HCT116 (cell line): ENCODE data around the gene BET1L. TPM values are rescaled to one million over a fixed set of nuclear protein-coding genes. Genes with fewer than 3 reads are reported as not detected.

Experiments used
- ATAC-seq: fragments of 200-7000 bp; cut with Tn5 transposase; 2 replicates; pipeline ENCODE4 v1.9.1; 2020; ENCODE audit warnings: mild to moderate bottlenecking, moderate library complexity
- BruUV-seq: library from RNA; stranded (reverse); fragments of 400-500 nt; replicated peaks from 2 replicates; lab custom pipeline; 2021; lab: Mats Ljungman, UMichigan
- CTCF ChIA-PET: fragments of 300-600 bp; sonication (Branson Sonifier 250); formaldehyde crosslinking; loops from one replicate; lab custom pipeline; 2021; ENCODE audit warnings: antibody characterized with exemption; lab: Charles Lee
- POLR2A ChIA-PET: fragments of 300-600, 350-600 bp; sonication (Branson Sonifier 250); formaldehyde crosslinking; loops from one replicate; lab custom pipeline; 2021; ENCODE audit warnings: antibody characterized with exemption; lab: Charles Lee
- RAD21 ChIA-PET, 2 experiments: fragments of 300-600 bp; sonication (Branson Sonifier 250); formaldehyde crosslinking; loops; one replicate each; lab custom pipeline; 2023; ENCODE audit warnings: low total read pairs in 2 of 2; ENCODE audit not compliant: uncharacterized antibody in 2 of 2, unreplicated experiment in 2 of 2, low non-redundant PET in 1 of 2; lab: Charles Lee
- DNase-seq: peaks from one replicate; pipeline ENCODE4 v3.0.0-alpha.2; 2010; ENCODE audit warnings: low read depth, low spot score
- H2AFZ ChIP-seq: fragments of 200-600 bp; shearing (Covaris generic), sonication (generic); 2 replicates; pipeline ENCODE4 v1.6.1; 2017; ENCODE audit warnings: low read depth, mixed run types, mixed read lengths, antibody characterized with exemption, low read length; ENCODE audit not compliant: poor library complexity, severe bottlenecking
- H3K27ac ChIP-seq: 2 replicates; pipeline ENCODE4 v1.5.1; 2012; ENCODE audit warnings: low read depth, low read length
- H3K27me3 ChIP-seq: fragments of 200-600 bp; sonication (generic); 2 replicates; pipeline ENCODE4 v1.6.1; 2016; ENCODE audit warnings: mixed run types, low read length, mixed read lengths; ENCODE audit not compliant: insufficient read depth
- H3K36me3 ChIP-seq, 2 experiments: fragments of 200-500 bp in 1 of 2; fragments of 200-600 bp in 1 of 2; sonication (Bioruptor generic) in 1 of 2; sonication (generic) in 1 of 2; 2 replicates each; pipeline versions ENCODE4 v1.5.1 to v1.6.1; 2014 to 2016; ENCODE audit warnings: low read length in 2 of 2, inconsistent platforms in 1 of 2, mixed read lengths in 1 of 2, mixed run types in 1 of 2; ENCODE audit not compliant: insufficient read depth in 2 of 2, control insufficient read depth in 1 of 2
- H3K4me1 ChIP-seq, 2 experiments: fragments of 200-600 bp in 1 of 2; sonication (generic) in 1 of 2; 2 replicates each; pipeline versions ENCODE4 v1.5.1 to v1.6.1; 2012 to 2017; ENCODE audit warnings: low read length in 2 of 2, inconsistent platforms in 1 of 2, mild to moderate bottlenecking in 1 of 2, mixed read lengths in 1 of 2, mixed run types in 1 of 2, moderate library complexity in 1 of 2; ENCODE audit not compliant: insufficient read depth in 2 of 2, control insufficient read depth in 1 of 2
- H3K4me2 ChIP-seq: fragments of 200-600 bp; sonication (generic); 2 replicates; pipeline ENCODE4 v1.6.1; 2017; ENCODE audit warnings: mixed run types, low read length, mixed read lengths
- H3K4me3 ChIP-seq, 2 experiments: fragments of 200-600 bp in 1 of 2; sonication (generic) in 1 of 2; replicated peaks in 1 of 2; 2 replicates each; pipeline ENCODE4 v1.5.1; 2011 to 2016; ENCODE audit warnings: low read length in 2 of 2, control low read depth in 1 of 2, low read depth in 1 of 2, mild to moderate bottlenecking in 1 of 2, mixed read lengths in 1 of 2, mixed run types in 1 of 2
- H3K79me2 ChIP-seq: fragments of 200-600 bp; sonication (generic); 2 replicates; pipeline ENCODE4 v1.6.1; 2017; ENCODE audit warnings: mild to moderate bottlenecking, mixed run types, low read length, moderate library complexity, mixed read lengths; ENCODE audit not compliant: insufficient read depth
- H3K9ac ChIP-seq: fragments of 200-600 bp; sonication (generic); 2 replicates; pipeline ENCODE4 v1.6.1; 2016; ENCODE audit warnings: low read length, mixed read lengths
- H3K9me2 ChIP-seq: fragments of 200-600 bp; sonication (generic), shearing (Covaris generic); 2 replicates; pipeline ENCODE4 v1.6.1; 2017; ENCODE audit warnings: mixed run types, mild to moderate bottlenecking, moderate library complexity; ENCODE audit not compliant: insufficient read depth
- H3K9me3 ChIP-seq, 2 experiments: fragments of 200-500 bp in 1 of 2; fragments of 200-600 bp in 1 of 2; sonication (Bioruptor generic) in 1 of 2; sonication (generic) in 1 of 2; 2 replicates each; pipeline ENCODE4 v1.6.1; 2014 to 2017; ENCODE audit warnings: low read length in 2 of 2, mixed read lengths in 2 of 2, inconsistent platforms in 1 of 2, low read depth in 1 of 2, mild to moderate bottlenecking in 1 of 2, mixed run types in 1 of 2, moderate library complexity in 1 of 2; ENCODE audit not compliant: control insufficient read depth in 1 of 2, insufficient read depth in 1 of 2
- H4K20me1 ChIP-seq: fragments of 200-600 bp; sonication (generic), shearing (Covaris generic); 2 replicates; pipeline ENCODE4 v1.6.1; 2017; ENCODE audit warnings: mixed run types, mild to moderate bottlenecking, moderate library complexity; ENCODE audit not compliant: insufficient read depth
- ATF3 ChIP-seq: IDR thresholded peaks from 2 replicates; pipeline ENCODE4 v1.6.1; 2012
- CEBPB ChIP-seq: IDR thresholded peaks from 2 replicates; pipeline ENCODE4 v1.6.1; 2012; ENCODE audit warnings: low read depth
- JUND ChIP-seq: IDR thresholded peaks from 2 replicates; pipeline ENCODE4 v1.6.1; 2012
- POLR2A ChIP-seq: IDR thresholded peaks from 2 replicates; pipeline ENCODE4 v1.7.0; 2011; ENCODE audit warnings: borderline replicate concordance; ENCODE audit not compliant: insufficient read depth, insufficient read length; ENCODE audit errors: extremely low read depth
- POLR2AphosphoS5 ChIP-seq: IDR thresholded peaks from 2 replicates; pipeline ENCODE4 v1.6.1; 2011; ENCODE audit warnings: mild to moderate bottlenecking, low read depth, low read length, moderate library complexity
- SP1 ChIP-seq: IDR thresholded peaks from 2 replicates; pipeline ENCODE4 v1.6.1; 2012; ENCODE audit warnings: low read depth
- YY1 ChIP-seq: IDR thresholded peaks from 2 replicates; pipeline ENCODE4 v1.6.1; 2011; ENCODE audit warnings: low read length, low read depth, moderate library complexity, mild to moderate bottlenecking; ENCODE audit not compliant: insufficient replicate concordance; ENCODE audit errors: extremely low read depth
- ZFX ChIP-seq: fragments of 450-650 bp; IDR thresholded peaks from 2 replicates; pipeline ENCODE4 v1.6.1; 2017
- intact Hi-C: fragments of 100-400 bp; cut with micrococcal nuclease; formaldehyde crosslinking; loops from 2 replicates; pipeline ENCODE4 v1.10.0; 2022
- total RNA-seq: library from RNA; stranded (reverse); gene quantifications from one replicate; pipeline ENCODE4 v1.2.1, GENCODE V29; 2021; ENCODE audit not compliant: unreplicated experiment
- TF ChIP-seq, protein P1 (sequence below), 3 experiments: fragments of 200-600 bp in 1 of 3; sonication (generic) in 1 of 3; IDR thresholded peaks in 2 of 3; conservative IDR thresholded peaks in 1 of 3; 2 replicates each; pipeline ENCODE4 v1.5.1; 2012 to 2017; ENCODE audit warnings: low read depth in 2 of 3, low read length in 2 of 3, antibody characterized with exemption in 1 of 3, borderline replicate concordance in 1 of 3, control low read depth in 1 of 3, mild to moderate bottlenecking in 1 of 3, mixed read lengths in 1 of 3, mixed run types in 1 of 3, moderate library complexity in 1 of 3; ENCODE audit not compliant: insufficient read depth in 1 of 3

Gene BET1L
- total RNA-seq, 1 experiment from 2014 or later: 49.1 TPM

DNA sequence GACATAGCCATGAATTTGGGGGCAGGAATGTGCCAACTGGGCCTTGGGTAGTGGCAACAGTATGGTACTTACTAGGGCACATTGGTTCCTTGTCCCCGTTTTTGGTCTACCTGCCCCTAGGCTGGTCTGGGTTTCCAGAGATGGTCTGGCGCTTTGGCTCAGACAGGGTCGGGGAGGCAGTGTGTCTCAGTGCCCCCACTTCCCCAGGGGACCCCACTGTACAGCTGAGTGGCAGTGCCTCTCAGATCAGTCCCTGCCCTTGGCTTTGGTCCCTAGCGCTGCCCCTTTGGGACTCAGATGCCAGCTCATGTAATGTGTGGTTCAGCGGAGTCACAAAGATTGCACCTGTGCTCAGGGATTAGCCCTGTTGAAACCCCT lies 3.6 kb upstream of the BET1L start:
- peaks cover 14 to 20% of the 10 kb centered on the region in 2 experiments for H3K4me1 ChIP-seq
- no peak for ATAC-seq
- H3K27ac ChIP-seq: no peak overlapping the region
- intact Hi-C loops: no loop called here
- no peaks in the 10 kb centered on the region for H3K9me3 ChIP-seq
- no peaks in the 10 kb centered on the region for H4K20me1 ChIP-seq
- peaks cover 56% of the 10 kb centered on the region for H3K79me2 ChIP-seq
- H3K4me2 ChIP-seq: no peak overlapping the region
- ChIA-PET RAD21 (no interaction called here), CTCF (no interaction called here), POLR2A (no interaction called here)
- H3K9me2 ChIP-seq: no peaks in the 10 kb centered on the region
- DNase-seq: no peak
- H2AFZ ChIP-seq: no peak overlapping the region
- H3K4me3 ChIP-seq: no peak overlapping the region
- peaks cover 39 to 50% of the 10 kb centered on the region in 2 experiments for H3K36me3 ChIP-seq
- TF ChIP-seq ZFX: no peak
- TF ChIP-seq POLR2A: no peak
- TF ChIP-seq POLR2AphosphoS5: no peak
- no peak for TF ChIP-seq JUND
- TF ChIP-seq YY1: no peak
- TF ChIP-seq CEBPB: no peak
- TF ChIP-seq SP1: no peak
- TF ChIP-seq, protein P1, sequence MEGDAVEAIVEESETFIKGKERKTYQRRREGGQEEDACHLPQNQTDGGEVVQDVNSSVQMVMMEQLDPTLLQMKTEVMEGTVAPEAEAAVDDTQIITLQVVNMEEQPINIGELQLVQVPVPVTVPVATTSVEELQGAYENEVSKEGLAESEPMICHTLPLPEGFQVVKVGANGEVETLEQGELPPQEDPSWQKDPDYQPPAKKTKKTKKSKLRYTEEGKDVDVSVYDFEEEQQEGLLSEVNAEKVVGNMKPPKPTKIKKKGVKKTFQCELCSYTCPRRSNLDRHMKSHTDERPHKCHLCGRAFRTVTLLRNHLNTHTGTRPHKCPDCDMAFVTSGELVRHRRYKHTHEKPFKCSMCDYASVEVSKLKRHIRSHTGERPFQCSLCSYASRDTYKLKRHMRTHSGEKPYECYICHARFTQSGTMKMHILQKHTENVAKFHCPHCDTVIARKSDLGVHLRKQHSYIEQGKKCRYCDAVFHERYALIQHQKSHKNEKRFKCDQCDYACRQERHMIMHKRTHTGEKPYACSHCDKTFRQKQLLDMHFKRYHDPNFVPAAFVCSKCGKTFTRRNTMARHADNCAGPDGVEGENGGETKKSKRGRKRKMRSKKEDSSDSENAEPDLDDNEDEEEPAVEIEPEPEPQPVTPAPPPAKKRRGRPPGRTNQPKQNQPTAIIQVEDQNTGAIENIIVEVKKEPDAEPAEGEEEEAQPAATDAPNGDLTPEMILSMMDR (IDR thresholded peaks at IDR 0.05 in 2 of 3, conservative IDR thresholded peaks at IDR 0.05 in 1 of 3; ENCODE audit: borderline replicate concordance in 1 of 3, insufficient read depth in 1 of 3, low read depth in 2 of 3, low read length in 2 of 3): no peak
- no peak for TF ChIP-seq ATF3
- no TSS peak for BruUV-seq
- no peaks in the 10 kb centered on the region for H3K27me3 ChIP-seq
- H3K9ac ChIP-seq: no peak overlapping the region
